Psoas muscle (tissue), 8 donors: ENCODE measurements around the gene UBE3C. TPM values are rescaled to one million over a fixed set of nuclear protein-coding genes. Genes with fewer than 3 reads are reported as not detected.
A peak's percentile ranks its signal among the peaks of the same experiment; 100 is the strongest.

Experiments used
- ATAC-seq, 4 donors: fragments of 200-7000 bp; cut with Tn5 transposase; one replicate each; pipeline ENCODE4 v1.9.1; 2020; ENCODE audit warnings: moderate library complexity in 3 of 4, mild to moderate bottlenecking in 2 of 4
- DNase-seq, 2 donors: peaks; one replicate each; pipeline ENCODE4 v3.0.0-alpha.2; 2020
- H3K27ac ChIP-seq: fragments of 200-600 bp; one replicate; pipeline ENCODE4 v1.8.0; 2022
- H3K27me3 ChIP-seq, 3 donors: fragments of 200-600 bp in 1 of 3; one replicate each; pipeline versions ENCODE4 v1.6.1 to v1.8.0; 2013 to 2022; ENCODE audit warnings: low read length in 2 of 3, mild to moderate bottlenecking in 2 of 3, moderate library complexity in 1 of 3; ENCODE audit not compliant: insufficient read depth in 3 of 3
- H3K36me3 ChIP-seq, 2 donors: fragments of 200-600 bp in 1 of 2; one replicate each; pipeline versions ENCODE4 v1.6.1 to v1.8.0; 2013 to 2022; ENCODE audit warnings: low read depth in 1 of 2, mild to moderate bottlenecking in 1 of 2, moderate library complexity in 1 of 2; ENCODE audit not compliant: insufficient read depth in 1 of 2
- H3K4me1 ChIP-seq: fragments of 200-600 bp; one replicate; pipeline ENCODE4 v1.8.0; 2022
- H3K4me3 ChIP-seq: fragments of 200-600 bp; one replicate; pipeline ENCODE4 v1.8.0; 2022; ENCODE audit warnings: mild to moderate bottlenecking
- H3K9me3 ChIP-seq: fragments of 200-600 bp; one replicate; pipeline ENCODE4 v1.8.0; 2022
- CTCF ChIP-seq: fragments of 200-600 bp; IDR thresholded peaks from one replicate; pipeline ENCODE4 v1.8.0; 2022; ENCODE audit warnings: antibody characterized with exemption
- WGBS, 3 donors: extraction: QIAGEN DNeasy Blood & Tissue Kit; methylation state at CpG; one replicate each; pipeline versions ENCODE4 v1.1.6 to v1.1.7; 2013; 5-methylcytosine and 5-hydroxymethylcytosine counted together
- intact Hi-C, 2 donors: fragments of 100-400 bp; cut with DNase I; formaldehyde crosslinking; loops; one replicate each; pipeline versions ENCODE4 v1.11.0 to v1.14.2; 2022
- polyA plus RNA-seq, 3 donors: library from polyadenylated mRNA; stranded (reverse); fragments of 200-250 nt; gene quantifications; one replicate each; pipeline ENCODE4 v1.2.3, GENCODE V29; 2013
- total RNA-seq, 4 donors: library from RNA; stranded (reverse); fragmentation: NEBNext Ultra II Directional in 2 of 4; extraction: Animal tissue kit (Norgen Biotek cat#: 25700) in 2 of 4; gene quantifications; one replicate each; pipeline versions ENCODE4 v1.2.1 to v1.2.4, GENCODE V29; 2021 to 2023
- donor health status: healthy with polysubstance abuse.
- donor health status: DM: no; HTN: no; CAD: no; lungs with moderate emphysema.
- donor health status: Bipolar disorder and iron deficiency.
- donor health status: healthy.
- donor health status: DM: yes; HTN: yes; CAD: no.
- donor health status: DM: no; HTN: no; CAD: no.
- donor health status: DM: no; HTN: no; CAD: no.
- donor health status: DM: yes; HTN: yes; CAD: no.

Gene UBE3C
- total and polyA plus RNA-seq, 7 donors, result 31.9 to 94.2 (median 60.2) TPM

GRCh38 chr7:157299317-157299612 is 160.5 kb downstream of the UBE3C start:
- Histone ChIP-seq H3K9me3 (no peaks in the 10 kb centered on the region), H3K4me3 (no peak overlapping the region), H3K4me1 (no peaks in the 10 kb centered on the region), H3K27me3 (peaks cover 0 to 4% (median 3%) of the 10 kb centered on the region in 3 donors), H3K36me3 (no peaks in the 10 kb centered on the region), H3K27ac (no peak overlapping the region)
- DNase-seq, result no peak
- intact Hi-C loops, result no loop called here
- 96 to 98% (median 97%) methylated on average over 3 of the region's 3 CpGs for WGBS, 3 donors
- no peak for TF ChIP-seq CTCF
- ATAC-seq, result no peak

GRCh38 chr7:157299613-157300368 is 161.1 kb downstream of the UBE3C start:
- Histone ChIP-seq H3K4me3 (peak overlapping the region; percentile 16), H3K9me3 (no peaks in the 10 kb centered on the region), H3K4me1 (no peaks in the 10 kb centered on the region), H3K27ac (no peak overlapping the region), H3K27me3 (peaks cover 0 to 4% (median 3%) of the 10 kb centered on the region in 3 donors), H3K36me3 (no peaks in the 10 kb centered on the region)
- intact Hi-C loops, result no loop called here
- TF ChIP-seq CTCF, result no peak
- WGBS, 3 donors, result 48 to 58% (median 49%) methylated on average over 30 to 37 of the region's 37 CpGs
- ATAC-seq, result peak; percentile 30 to 64 (median 51)
- peak in 1 of 2 donors; percentile 67 for DNase-seq

- no peaks in the 10 kb centered on the region for H3K36me3 ChIP-seq
- no peak for TF ChIP-seq CTCF
- intact Hi-C loops, result no loop called here
- H3K4me1 ChIP-seq, result no peaks in the 10 kb centered on the region
- H3K27ac ChIP-seq, result no peak overlapping the region
- peaks cover 0 to 4% (median 3%) of the 10 kb centered on the region in 3 donors for H3K27me3 ChIP-seq
- DNase-seq (peak in 1 of 2 donors; percentile 68), ATAC-seq (peak; percentile 10 to 50 (median 32))
- 59 to 60% (median 59%) methylated on average over 29 of the region's 29 CpGs for WGBS, 3 donors
- H3K9me3 ChIP-seq, result no peaks in the 10 kb centered on the region
- peak overlapping the region; percentile 16 for H3K4me3 ChIP-seq
Measured at GRCh38 chr7:157300369-157300825, 161.7 kb downstream of the UBE3C start.

GRCh38 chr7:157301610-157302120 is 162.9 kb downstream of the UBE3C start:
- no peaks in the 10 kb centered on the region for H3K4me1 ChIP-seq
- no peak overlapping the region for H3K27ac ChIP-seq
- H3K36me3 ChIP-seq, result no peaks in the 10 kb centered on the region
- no peak overlapping the region for H3K4me3 ChIP-seq
- H3K27me3 ChIP-seq, result peaks cover 0 to 4% (median 3%) of the 10 kb centered on the region in 3 donors
- intact Hi-C loops, result no loop called here
- no peak for TF ChIP-seq CTCF
- no peak for ATAC-seq
- 79 to 88% (median 82%) methylated on average over 10 of the region's 10 CpGs for WGBS, 3 donors
- DNase-seq, result no peak
- H3K9me3 ChIP-seq, result no peaks in the 10 kb centered on the region
